Esophagus muscularis mucosa (tissue), 4 donors: ENCODE data around the gene GJC2. TPM values are rescaled to one million over a fixed set of nuclear protein-coding genes. Genes with fewer than 3 reads are reported as not detected.

Experiments
- DNase-seq: peaks from one replicate; pipeline ENCODE4 v3.0.0-alpha.2; 2017; ENCODE audit errors: extremely low spot score
- H3K27ac ChIP-seq, 4 donors: fragments of 200-600 bp; sonication (generic); replicated peaks in 1 of 4; 1 replicate in 3 of 4; 2 replicates in 1 of 4; pipeline ENCODE4 v1.5.1; 2016 to 2019; ENCODE audit warnings: mild to moderate bottlenecking in 1 of 4
- H3K27me3 ChIP-seq, 4 donors: fragments of 200-600 bp; sonication (generic); one replicate each; pipeline versions ENCODE4 v1.5.1 to v1.6.0; 2016 to 2019
- H3K36me3 ChIP-seq, 4 donors: fragments of 200-600 bp; sonication (generic); one replicate each; pipeline ENCODE4 v1.5.1; 2016 to 2019
- H3K4me1 ChIP-seq, 4 donors: fragments of 200-600 bp; sonication (generic); one replicate each; pipeline ENCODE4 v1.5.1; 2016 to 2019
- H3K4me3 ChIP-seq, 4 donors: fragments of 200-600 bp; sonication (generic); 1 replicate in 2 of 4; 2 replicates in 2 of 4; pipeline ENCODE4 v1.5.1; 2016 to 2019; ENCODE audit warnings: mild to moderate bottlenecking in 4 of 4, moderate library complexity in 1 of 4
- H3K9me3 ChIP-seq, 4 donors: fragments of 200-600 bp; sonication (generic); 1 replicate in 3 of 4; 2 replicates in 1 of 4; pipeline ENCODE4 v1.5.1; 2016 to 2019
- EP300 ChIP-seq: sonication (generic); formaldehyde crosslinking; IDR thresholded peaks from one replicate; pipeline ENCODE4 v1.6.1; 2017; ENCODE audit warnings: antibody characterized with exemption
- POLR2A ChIP-seq: fragments of 450-650 bp; IDR thresholded peaks from one replicate; pipeline ENCODE4 v1.6.1; 2017; ENCODE audit warnings: antibody characterized with exemption, moderate library complexity, mild to moderate bottlenecking, low read depth
- POLR2AphosphoS5 ChIP-seq, 2 donors: sonication (generic); formaldehyde crosslinking; IDR thresholded peaks; one replicate each; pipeline ENCODE4 v1.6.1; 2017; ENCODE audit warnings: antibody characterized with exemption in 2 of 2
- WGBS: methylation state at CpG from one replicate; pipeline ENCODE4 v1.1.5; 2018; 5-methylcytosine and 5-hydroxymethylcytosine counted together
- intact Hi-C: fragments of 100-400 bp; cut with DNase I; formaldehyde crosslinking; loops from one replicate; pipeline ENCODE4 v1.15.1; 2023
- total RNA-seq, 4 donors: library from RNA; depleted of rRNA; stranded (reverse); fragments of >200 nt; gene quantifications; one replicate each; pipeline versions ENCODE4 v1.1.0 to v1.2.1, GENCODE V29; 2016
- TF ChIP-seq, protein P1 (sequence below), 3 experiments: fragments of 200-600 bp in 2 of 3; fragments of 450-650 bp in 1 of 3; sonication (generic) in 2 of 3; IDR thresholded peaks; one replicate each; pipeline ENCODE4 v1.5.1; 2017 to 2019; ENCODE audit warnings: antibody characterized with exemption in 3 of 3, mild to moderate bottlenecking in 2 of 3, moderate library complexity in 1 of 3

Gene GJC2
- total RNA-seq, 4 donors from 2014 or later: 6.0 to 11.3 (median 7.8) TPM

GRCh38 chr1:228105996-228106799 is 43.5 kb upstream of the GJC2 start:
- peaks cover 0 to 28% (median 26%) of the 10 kb centered on the region in 4 donors for H3K36me3 ChIP-seq
- H3K27me3 ChIP-seq: no peaks in the 10 kb centered on the region
- TF ChIP-seq EP300 (no peak), POLR2AphosphoS5 (IDR thresholded peaks at IDR 0.05) (no peak), POLR2A (no peak)
- TF ChIP-seq, protein P1, sequence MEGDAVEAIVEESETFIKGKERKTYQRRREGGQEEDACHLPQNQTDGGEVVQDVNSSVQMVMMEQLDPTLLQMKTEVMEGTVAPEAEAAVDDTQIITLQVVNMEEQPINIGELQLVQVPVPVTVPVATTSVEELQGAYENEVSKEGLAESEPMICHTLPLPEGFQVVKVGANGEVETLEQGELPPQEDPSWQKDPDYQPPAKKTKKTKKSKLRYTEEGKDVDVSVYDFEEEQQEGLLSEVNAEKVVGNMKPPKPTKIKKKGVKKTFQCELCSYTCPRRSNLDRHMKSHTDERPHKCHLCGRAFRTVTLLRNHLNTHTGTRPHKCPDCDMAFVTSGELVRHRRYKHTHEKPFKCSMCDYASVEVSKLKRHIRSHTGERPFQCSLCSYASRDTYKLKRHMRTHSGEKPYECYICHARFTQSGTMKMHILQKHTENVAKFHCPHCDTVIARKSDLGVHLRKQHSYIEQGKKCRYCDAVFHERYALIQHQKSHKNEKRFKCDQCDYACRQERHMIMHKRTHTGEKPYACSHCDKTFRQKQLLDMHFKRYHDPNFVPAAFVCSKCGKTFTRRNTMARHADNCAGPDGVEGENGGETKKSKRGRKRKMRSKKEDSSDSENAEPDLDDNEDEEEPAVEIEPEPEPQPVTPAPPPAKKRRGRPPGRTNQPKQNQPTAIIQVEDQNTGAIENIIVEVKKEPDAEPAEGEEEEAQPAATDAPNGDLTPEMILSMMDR (IDR thresholded peaks at IDR 0.05): no peak
- no peak for DNase-seq
- 87% methylated on average over 7 of the region's 8 CpGs for WGBS
- no peak overlapping the region for H3K4me3 ChIP-seq
- intact Hi-C loops: no loop called here
- peaks cover 38 to 54% (median 51%) of the 10 kb centered on the region in 4 donors for H3K4me1 ChIP-seq
- no peaks in the 10 kb centered on the region for H3K9me3 ChIP-seq
- no peak overlapping the region for H3K27ac ChIP-seq

- Histone ChIP-seq H3K27me3 (no peaks in the 10 kb centered on the region), H3K4me3 (no peak overlapping the region), H3K4me1 (peaks cover 36 to 49% (median 46%) of the 10 kb centered on the region in 4 donors), H3K27ac (no peak overlapping the region), H3K9me3 (no peaks in the 10 kb centered on the region), H3K36me3 (peaks cover 0 to 27% (median 25%) of the 10 kb centered on the region in 4 donors)
- intact Hi-C loops: no loop called here
- no peak for TF ChIP-seq POLR2AphosphoS5 (IDR thresholded peaks at IDR 0.05)
- TF ChIP-seq POLR2A: no peak
- TF ChIP-seq, protein P1 (IDR thresholded peaks at IDR 0.05): no peak
- no peak for TF ChIP-seq EP300
- no peak for DNase-seq
- 79% methylated on average over 9 of the region's 9 CpGs for WGBS
These were observed 43.0 kb upstream of the GJC2 start for GRCh38 chr1:228106800-228107054.

- TF ChIP-seq POLR2AphosphoS5 (IDR thresholded peaks at IDR 0.05) (no peak), EP300 (no peak), POLR2A (no peak)
- TF ChIP-seq, protein P1 (IDR thresholded peaks at IDR 0.05): no peak
- intact Hi-C loops: no loop called here
- DNase-seq: no peak
These were observed 42.1 kb upstream of the GJC2 start for GRCh38 chr1:228107636-228108035.

GRCh38 chr1:228108055-228108690 is 41.6 kb upstream of the GJC2 start:
- intact Hi-C loops: no loop called here

More at GRCh38 chr1:228107636-228108035, 42.1 kb upstream of the GJC2 start:
- H3K9me3 ChIP-seq: no peaks in the 10 kb centered on the region
- no peak overlapping the region for H3K4me3 ChIP-seq
- H3K27me3 ChIP-seq: no peaks in the 10 kb centered on the region
- 90% methylated on average over 19 of the region's 19 CpGs for WGBS
- H3K27ac ChIP-seq: peak overlapping the region in 1 of 4 donors; percentile 94
- peaks cover 0 to 27% (median 25%) of the 10 kb centered on the region in 4 donors for H3K36me3 ChIP-seq
- H3K4me1 ChIP-seq: peaks cover 28 to 40% (median 37%) of the 10 kb centered on the region in 4 donors

More at GRCh38 chr1:228108055-228108690, 41.6 kb upstream of the GJC2 start:
- Histone ChIP-seq H3K27ac (peak overlapping the region; percentile 90 to 97 (median 93)), H3K4me1 (peaks cover 28 to 39% (median 37%) of the 10 kb centered on the region in 4 donors), H3K4me3 (peak overlapping the region; percentile 75 to 98 (median 84)), H3K27me3 (no peaks in the 10 kb centered on the region), H3K9me3 (no peaks in the 10 kb centered on the region), H3K36me3 (peaks cover 0 to 27% (median 25%) of the 10 kb centered on the region in 4 donors)
- WGBS: 78% methylated on average over 11 of the region's 11 CpGs
- no peak for TF ChIP-seq EP300
- TF ChIP-seq POLR2A: no peak
- TF ChIP-seq, protein P1 (IDR thresholded peaks at IDR 0.05): no peak
- no peak for TF ChIP-seq POLR2AphosphoS5 (IDR thresholded peaks at IDR 0.05)
- DNase-seq: no peak
